Germinal center (tissue), 1 donor: ENCODE measurements around the gene ZBTB38.

Experiments used
- DNase-seq: peaks from one replicate; pipeline ENCODE4 v3.0.0; 2012; ENCODE audit warnings: mixed read lengths, low spot score

The ZBTB38 gene

DNA sequence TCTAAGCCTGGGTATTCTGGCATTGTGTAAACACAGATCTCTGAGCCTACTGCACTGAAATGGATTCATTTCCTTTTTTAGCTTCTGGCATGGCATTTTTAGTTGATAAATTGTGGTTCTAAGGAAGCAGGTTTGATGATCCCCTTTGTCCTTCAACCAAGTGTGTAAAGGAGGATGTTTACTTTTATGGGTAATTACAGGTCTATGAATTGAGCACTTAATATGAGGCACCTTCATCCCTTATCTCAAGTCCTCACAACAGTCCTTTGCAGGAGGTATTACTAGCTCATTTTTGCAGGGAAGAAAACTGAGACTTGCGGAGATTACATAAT lies 30.8 kb upstream of the ZBTB38 start:
- DNase-seq: no peak

DNA sequence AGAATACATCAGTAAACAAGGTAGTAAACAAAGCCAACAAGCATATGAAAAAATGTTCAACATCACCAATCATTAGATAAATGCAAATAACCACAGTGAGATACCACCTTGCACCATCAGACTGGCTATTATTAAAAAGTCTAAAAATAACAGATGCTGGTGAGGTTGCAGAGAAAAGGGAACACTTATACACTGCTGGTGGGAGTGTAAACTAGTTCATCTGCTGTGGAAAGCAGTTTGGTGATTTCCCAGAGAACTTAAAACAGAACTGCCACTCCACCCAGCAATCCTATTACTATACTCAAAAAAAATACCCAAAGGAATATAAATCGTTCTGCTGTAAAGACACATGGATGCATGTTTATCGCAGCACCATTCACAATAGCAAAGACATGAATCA lies 30.3 kb upstream of the ZBTB38 start:
- DNase-seq: no peak

DNA sequence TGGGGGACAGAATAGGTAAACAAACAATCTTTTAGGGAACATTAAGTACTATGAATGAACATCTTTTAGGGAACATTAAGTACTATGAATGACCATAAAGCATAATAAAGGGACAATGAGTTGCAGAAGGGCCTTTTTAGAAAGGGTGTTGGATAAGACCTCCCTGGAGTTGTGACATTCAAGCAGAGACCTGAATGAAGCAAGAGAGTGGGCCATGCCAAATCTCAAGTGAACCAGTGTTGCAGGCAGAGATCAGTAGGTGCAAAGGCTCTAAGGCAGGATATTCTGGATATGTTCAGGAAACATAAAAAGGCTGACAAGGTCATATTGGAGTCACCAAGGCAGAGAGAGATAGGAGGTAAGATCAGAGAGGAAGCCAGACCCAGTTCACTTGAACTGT lies 29.4 kb upstream of the ZBTB38 start:
- no peak for DNase-seq

DNA sequence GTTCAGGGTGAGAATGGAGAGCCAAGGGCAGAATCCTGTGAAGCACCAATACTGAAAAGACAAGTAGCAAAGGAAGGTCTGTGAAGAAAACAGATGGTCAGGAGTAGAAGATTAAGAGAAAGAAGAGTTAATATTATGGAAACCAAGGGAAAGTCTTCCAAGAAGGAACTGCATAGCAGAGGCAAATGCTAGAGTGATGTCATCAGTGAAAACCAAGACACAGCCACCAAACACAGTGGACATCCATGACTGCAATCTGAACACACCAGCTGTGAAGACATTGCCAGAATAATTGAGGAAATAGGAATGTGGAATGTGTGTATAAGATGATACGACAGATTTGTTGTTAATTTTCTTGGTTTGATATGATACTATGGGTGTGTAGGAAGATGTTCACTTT lies 26.8 kb upstream of the ZBTB38 start:
- no peak for DNase-seq

DNA sequence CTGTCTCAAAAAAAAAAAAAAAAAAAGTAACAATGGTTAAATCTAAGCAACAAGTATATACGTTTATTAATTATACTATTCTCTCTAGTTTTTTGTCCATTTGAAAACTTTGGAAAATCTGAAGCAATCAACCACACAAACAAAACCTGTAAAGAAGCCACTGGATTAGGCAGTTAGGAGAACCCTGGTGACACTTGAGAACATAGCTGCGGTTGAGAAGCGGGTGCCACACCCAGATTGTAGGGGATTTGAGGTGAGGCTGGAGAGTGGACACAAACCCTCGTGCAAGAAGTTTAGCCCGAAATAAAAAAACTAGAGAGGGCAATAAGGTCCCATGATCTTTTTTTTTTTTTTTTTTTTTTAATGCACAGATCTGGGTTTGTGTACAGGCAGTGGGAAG lies 25.9 kb upstream of the ZBTB38 start:
- DNase-seq: no peak

DNA sequence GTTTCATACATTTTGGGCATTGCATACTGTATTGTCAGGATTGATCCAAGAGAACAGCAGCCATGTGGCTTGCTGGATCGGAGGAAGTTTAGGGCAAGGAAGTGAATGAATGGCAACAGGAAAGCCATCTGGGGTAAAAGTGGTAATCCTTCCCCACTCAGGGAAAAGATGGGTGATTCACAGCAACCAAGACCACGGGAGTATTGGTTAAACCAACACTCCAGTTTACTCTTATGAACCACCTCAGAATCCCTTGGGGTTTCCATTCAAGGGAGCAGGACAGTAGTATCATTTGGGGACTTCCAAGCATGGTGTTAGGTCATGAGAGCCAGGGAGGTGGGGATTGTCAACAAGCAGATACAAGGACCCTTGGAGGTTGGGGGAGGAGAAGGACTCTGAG lies 25.2 kb upstream of the ZBTB38 start:
- DNase-seq: no peak

DNA sequence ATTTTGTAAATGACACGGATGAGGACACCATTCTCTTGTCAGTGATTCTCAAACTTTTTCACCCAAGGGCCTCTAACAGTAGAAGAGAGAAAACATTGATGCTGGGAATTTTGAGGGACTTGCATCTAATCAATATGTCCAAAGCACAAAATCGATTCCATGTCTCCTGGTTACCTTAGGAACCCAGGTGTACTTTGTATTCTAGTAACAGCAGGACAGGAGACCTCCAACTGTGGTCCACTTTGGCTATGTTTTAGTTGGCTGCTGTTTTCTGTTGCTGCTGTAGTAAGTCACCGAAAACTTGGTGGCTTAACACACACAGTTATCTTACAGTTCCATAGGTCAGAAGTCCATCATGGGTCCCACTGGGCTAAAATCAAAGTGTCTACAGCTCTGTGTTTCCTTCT lies 24.4 kb upstream of the ZBTB38 start:
- DNase-seq: no peak

DNA sequence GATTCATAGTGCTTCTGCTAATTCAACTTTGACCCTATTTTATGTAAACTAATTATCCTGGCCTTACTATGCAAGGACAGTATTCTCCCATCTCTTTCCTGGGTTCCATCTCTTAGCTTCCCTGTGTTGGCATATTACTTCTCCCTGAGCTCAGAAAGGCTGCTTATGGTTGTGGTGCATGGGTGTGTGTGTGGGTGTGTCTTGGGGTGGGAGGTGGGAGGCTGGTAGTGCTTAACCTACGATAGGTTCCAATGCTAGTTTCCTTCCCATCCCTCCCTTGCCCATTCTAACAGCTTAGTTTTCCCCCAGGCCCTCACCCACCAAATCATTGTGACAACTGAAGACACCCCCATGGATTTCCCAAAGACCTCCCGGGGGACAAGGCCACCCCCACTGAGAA lies 22.8 kb upstream of the ZBTB38 start:
- DNase-seq: no peak

DNA sequence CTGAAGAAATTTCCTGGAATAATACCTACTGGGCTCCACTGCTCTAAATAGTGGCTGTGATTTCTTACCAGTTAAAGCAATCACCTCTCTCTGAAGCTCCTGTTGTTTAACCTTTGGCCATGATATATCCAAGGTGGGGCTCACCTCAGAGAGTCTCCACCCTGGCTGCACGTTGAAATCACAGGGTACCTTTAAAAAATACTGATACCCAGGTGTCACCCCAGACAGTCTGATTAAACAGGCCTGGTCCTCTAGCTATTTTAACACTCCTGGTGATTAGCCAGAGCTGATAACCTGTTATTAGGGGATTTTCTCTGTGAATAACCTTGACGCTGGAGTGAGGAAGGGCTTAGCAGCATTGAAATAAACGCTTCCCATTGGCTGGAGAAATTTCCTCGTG lies 22.3 kb upstream of the ZBTB38 start:
- DNase-seq: no peak

DNA sequence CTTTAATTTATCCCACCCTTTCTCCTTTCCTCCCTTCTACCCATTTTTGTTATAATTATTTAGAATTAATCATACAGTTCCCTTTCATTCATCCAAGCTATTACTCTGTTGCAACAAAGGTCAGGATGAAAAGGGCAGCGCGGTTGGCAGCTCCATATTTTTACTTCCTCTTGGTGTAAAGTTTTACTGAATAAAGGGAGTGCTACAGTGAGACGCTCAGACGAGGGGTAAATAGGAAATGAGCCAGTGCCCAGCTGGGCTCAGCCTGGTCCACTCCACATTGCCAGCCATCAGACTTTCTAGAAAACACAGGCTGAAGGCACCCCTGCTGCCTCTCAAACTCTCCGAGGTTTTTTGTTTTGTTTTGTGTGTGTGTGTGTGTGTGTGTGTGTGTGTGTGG lies 21.9 kb upstream of the ZBTB38 start:
- no peak for DNase-seq

DNA sequence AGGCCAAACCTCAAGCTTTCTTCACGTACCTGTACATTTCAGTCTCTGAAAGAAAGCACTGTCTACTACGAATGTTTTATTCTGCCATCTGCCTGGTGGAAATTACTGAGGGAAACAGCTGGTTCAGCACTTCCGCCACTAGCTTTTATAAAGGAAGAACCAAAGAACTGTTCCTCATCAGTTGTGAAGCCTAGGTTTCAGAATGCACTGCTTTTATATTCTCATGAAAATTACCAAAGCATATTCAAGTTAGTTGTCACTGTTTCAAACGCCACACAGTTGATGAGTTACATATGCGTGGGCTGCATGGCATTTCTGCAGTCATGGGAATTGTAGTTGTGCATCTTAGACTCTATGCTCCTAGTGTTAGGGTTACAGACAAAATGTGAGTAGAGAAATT lies 21.5 kb upstream of the ZBTB38 start:
- DNase-seq: no peak

DNA sequence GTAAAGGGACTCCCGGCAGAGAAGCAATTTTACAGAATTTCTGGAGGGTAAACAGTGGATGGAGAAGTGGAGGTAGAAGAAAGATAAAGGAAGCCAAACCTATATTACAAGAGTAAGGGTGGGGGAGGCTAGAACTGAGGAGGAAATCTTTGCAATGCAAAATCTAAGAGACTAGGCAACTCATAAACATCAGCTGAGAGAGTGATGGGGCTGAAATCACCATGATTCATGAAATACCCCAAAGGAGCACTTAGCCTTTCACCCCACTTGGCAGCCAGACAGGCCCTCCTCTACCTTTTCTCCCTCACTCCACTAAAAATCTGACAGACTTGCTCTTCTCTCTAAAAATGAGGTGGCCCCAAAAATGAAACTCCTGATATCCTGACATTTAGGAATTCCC lies 19.5 kb upstream of the ZBTB38 start:
- DNase-seq: no peak

DNA sequence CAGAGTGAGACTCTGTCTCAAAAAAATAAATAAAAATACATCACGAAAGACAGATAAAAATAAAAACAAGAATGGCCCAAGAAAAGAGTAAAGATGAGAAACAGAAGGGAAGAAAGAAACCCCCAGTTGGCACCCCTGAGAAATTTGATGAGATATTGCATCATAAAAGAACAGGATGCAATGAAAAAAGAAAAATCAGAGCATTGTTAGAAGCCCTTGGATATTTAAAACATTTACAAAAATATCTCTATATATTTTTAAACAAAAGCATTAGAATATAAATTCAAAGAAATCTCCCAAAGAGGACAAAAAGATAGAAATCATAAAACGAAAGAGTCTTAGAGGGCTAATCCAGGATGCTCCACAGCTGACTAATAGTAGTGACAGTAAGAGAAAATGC lies 18.6 kb upstream of the ZBTB38 start:
- DNase-seq: no peak

DNA sequence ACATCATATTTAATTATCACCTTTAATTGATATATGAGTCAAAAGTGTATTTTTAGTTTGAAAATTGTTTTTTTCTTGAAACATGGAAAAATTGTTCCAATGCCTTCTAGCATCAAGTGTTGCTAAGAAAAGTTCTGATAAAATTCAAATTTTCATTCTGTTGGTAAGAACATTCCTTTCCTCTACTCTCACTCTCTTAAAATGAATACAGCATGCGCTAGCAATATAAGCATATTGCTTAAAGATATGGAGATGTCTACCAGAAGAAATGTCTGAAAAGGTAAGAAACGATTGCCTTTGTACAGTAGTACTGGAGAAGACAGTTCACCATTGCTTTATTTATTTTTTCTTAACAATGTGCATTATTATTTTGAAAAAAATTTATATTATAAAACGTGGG lies 17.6 kb upstream of the ZBTB38 start:
- DNase-seq: no peak

DNA sequence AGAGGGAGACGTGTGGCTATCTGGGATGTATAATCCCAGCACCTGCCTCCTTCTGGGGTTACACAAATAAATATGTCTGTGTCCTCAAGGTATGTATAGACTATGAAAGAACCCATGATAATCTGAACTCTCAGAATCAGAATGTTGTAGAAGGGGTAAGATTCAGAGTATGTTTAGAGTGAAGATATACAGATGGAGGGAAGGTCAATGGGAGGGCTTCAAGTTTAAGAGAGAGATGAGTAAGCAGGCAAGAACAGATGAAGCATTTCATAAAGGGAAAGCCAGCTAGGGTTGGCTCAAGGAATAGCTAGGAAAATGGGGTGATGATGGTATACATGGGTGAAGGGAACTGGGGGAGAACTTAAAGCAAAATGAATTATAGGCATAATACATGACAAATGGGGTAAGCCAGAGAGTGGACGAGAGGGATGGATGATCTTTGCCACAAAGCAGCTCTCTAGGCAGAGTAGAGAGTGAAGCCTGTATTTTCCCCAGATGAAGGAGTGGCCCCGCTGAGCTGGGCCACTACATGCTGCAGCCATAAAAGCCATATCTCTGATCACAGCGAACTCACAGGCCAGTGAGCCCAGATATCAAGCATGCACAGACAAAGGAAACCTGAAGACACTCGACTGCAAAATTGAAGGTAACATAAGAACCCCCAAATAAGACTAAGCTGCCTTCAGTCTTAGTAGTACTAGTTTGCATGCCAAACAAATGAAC lies 15.9 kb upstream of the ZBTB38 start:
- DNase-seq: no peak

DNA sequence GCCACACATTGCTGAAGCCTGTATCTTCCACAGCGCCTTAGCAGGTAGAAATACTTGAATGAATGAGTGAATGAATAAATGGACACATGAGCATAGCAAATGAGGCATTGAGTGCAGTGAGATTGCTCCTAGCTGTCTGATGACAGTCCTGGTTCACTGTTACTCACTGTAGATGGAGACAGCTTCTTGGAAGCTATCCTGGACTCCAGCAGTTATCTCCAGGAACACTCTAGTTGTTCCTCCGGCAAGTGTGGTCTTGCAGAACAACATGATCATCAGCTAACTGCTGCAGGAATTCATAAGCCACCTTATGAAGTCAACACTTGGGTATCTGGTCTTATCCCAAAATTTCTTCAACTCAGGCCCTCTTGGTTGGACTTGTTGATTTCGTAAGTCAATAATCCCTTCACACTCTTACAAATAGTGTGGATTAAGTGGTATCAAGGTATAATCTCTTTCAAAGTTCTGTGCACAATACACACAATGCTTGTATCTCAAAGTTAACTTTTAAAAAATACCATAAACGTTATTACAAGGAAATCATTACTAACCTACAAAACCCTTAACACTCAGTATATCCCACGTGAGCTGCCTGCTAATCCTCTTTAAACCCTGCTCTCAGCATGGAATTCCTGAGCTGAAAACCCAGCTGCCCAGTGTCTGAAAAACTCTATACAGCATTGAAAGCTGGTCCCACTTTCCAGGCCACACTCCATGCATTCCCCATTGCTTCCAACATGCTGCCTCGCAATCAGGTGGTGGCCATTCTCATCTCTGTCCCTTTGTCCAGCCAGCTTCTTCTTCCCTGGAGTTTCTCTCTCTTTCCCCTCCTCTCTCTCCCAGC lies 14.4 kb upstream of the ZBTB38 start:
- DNase-seq: no peak

DNA sequence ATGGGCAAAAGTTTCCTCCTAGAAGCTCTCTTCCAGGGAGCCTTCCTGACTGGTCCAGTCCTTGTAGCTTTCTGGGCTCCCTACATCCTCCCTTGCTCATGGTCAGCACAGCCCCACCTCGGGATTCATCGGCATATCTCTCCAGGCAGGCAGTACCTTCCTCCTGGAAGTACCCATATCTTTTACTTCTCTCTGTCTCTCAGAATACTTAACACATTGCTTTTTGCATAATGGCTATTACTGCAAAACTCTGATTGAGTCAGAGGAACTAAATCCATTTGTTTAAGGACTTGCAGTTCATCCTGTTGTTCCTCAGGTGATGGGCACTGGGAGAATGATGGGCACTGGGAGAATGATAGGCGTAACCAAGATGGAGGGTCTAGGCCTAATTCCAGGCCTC lies 13.8 kb upstream of the ZBTB38 start:
- DNase-seq: no peak

DNA sequence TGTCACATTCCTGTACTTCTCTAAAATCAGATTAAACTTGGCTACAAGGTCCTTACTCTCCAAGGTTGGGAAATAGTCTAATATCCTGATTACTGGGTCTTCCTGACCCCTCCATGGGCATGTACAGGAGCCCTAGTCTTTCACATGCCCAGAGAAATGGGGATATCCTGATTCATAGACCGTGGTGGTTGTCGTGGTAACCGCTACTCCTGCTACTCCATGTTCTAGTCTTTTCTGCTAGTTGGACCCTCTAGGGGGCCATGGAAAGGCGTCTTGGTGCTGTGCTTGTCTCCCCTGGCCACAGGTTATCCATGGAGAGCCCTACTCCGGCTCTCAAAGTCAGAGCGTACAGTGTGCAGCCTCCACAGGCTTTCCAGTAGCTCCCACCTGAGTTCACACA lies 13.1 kb upstream of the ZBTB38 start:
- no peak for DNase-seq

DNA sequence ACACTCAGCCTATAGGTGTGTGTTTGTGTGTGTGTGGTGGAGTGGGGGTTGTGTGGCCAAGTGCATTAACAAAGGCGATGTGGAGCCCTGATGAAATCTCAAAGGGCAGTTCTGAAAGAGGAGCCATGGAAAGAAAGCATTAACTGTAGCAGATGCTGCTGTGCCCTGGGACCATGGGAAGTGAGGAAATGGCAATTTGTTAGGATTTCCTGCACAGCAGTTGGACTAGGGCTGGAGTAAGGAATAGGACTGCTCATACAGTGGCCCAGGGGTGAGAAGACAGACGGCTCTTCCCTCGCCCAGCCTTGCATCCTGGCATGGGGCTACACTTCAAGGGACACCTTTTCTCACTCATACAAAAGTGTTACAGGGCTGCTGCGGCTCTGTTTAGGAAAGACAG lies 12.3 kb upstream of the ZBTB38 start:
- no peak for DNase-seq

DNA sequence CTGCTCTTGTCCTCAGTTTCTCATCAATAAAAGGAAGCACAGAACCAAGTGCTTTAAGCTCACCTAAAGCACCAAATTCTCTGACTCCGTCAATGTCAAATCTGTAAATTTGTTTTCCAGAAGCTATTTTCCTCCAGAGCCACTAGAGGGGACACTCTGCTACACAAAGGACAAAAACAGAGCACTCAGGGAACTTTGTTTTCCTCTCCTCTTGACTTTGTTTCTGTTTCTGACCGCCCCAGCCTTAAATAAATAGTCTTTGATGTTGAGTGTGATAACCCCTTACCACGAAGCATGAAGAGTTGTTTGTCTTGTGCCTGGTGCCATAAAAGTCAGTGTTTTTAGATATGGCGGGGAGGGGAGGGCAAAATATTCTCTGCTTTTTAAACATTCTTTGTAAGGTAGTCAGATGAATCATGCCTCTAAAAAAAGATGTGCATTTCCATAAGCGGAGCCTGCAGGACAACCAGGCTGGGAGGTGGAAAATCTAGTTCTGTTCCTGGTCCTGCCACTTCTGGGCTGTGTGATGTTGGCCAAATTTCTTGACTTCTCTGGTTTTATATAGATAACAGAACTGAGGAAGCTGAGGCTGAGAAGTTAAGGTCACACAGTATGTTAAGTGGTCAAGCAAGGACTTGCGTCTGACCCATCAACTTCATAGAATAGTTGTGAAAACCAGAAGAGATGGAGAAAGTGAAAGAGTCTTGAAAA lies 7.3 kb upstream of the ZBTB38 start:
- DNase-seq: peak; percentile 64

DNA sequence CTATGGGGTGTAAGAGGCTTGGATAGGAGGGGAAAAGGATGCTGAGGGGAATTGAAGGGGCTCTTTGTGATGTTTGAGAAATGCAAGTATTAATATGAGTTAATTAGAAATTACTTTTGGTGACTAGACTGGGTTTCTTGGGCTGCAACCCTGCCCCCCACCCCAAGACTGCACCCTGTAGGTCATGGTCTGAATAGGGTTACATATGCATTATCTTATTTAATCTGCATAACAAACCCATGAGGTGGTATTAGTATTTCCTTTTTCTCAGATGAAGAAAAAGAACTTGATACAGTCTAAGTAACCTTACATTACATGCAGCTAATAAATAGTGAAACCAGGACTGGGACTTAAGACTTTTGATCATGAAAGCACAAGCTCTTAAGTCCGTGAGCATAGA lies 5.6 kb upstream of the ZBTB38 start:
- no peak for DNase-seq

DNA sequence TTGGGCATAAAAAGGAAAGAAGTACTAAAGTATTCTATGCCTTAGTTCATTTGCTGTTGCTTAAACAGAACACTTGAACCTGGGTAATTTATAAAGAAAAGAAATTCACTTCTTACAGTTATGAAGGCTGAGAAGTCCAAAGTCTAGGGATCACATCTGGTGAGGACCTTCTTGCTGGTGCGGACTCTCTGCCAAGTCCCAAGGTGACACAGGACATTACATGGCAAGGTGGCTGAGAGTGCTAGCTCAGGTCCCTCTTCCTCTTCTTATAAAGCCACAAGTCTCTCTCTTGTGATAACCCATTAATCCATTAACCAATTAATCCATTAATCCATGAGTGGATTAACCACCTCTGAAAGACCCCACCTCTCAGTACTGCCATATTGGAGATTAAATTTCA lies 3.1 kb upstream of the ZBTB38 start:
- DNase-seq: no peak

DNA sequence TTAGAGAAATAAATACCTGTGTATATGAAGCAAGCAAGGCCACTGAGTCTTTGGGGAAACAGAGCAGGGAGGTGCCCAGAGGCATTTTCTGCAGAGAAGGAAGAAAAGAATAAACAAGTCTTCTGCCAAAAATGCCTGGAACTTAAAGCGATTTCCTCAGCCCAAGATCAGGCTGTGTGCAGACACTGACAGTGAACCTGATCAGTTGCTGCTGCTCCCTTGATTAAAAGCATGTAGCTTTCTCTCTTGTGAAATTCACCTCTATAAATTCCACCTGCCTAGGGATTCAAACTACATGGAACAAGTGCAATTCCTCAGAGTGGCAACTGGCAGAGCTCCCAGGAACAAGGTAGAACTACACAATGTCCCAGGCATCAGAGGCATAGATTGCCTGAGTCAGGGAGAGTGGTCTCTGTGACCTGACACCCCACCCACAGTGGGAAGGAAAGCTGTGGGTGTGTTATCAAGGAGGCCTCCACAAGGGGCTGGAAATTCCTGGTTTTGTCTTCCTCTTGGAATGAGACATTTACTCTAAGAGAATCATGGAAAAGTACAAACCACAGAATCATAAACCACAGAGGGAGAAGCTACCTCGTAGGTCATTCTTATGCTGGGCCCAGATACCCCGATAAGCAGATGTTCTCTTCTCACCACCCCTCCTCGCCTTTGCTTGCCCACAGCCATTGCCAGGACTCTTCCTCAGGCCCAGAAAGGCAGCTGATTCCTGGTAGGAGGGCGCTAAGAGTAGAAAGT lies 1.8 kb upstream of the ZBTB38 start:
- DNase-seq: no peak
